Adrenal gland (tissue), 12 donors: ENCODE results near the gene MID1. TPM values are rescaled to one million over a fixed set of nuclear protein-coding genes. Genes with fewer than 3 reads are reported as not detected.

Experiments
- DNase-seq, 7 donors: peaks; one replicate each; pipeline ENCODE4 v3.0.0-alpha.2; 2019 to 2020
- H3K27ac ChIP-seq, 5 donors: fragments of 200-600 bp; sonication (generic) in 4 of 5; 1 replicate in 3 of 5; 2 replicates in 2 of 5; pipeline versions ENCODE4 v1.5.1 to v1.8.0; 2016 to 2020; ENCODE audit warnings: mild to moderate bottlenecking in 1 of 5
- H3K27me3 ChIP-seq: fragments of 200-600 bp; 2 replicates; pipeline ENCODE4 v1.8.0; 2021
- H3K36me3 ChIP-seq, 2 donors: fragments of 200-600 bp; replicated peaks in 1 of 2; 1 replicate in 1 of 2; 2 replicates in 1 of 2; pipeline versions ENCODE4 v1.5.1 to v1.8.0; 2018 to 2022
- H3K4me1 ChIP-seq, 2 donors: fragments of 200-600 bp; replicated peaks in 1 of 2; 1 replicate in 1 of 2; 2 replicates in 1 of 2; pipeline versions ENCODE4 v1.5.1 to v1.8.0; 2018 to 2021
- H3K4me3 ChIP-seq, 4 donors: fragments of 200-600 bp; sonication (generic) in 3 of 4; one replicate each; pipeline ENCODE4 v1.5.1; 2016 to 2018
- H3K9me3 ChIP-seq, 3 donors: fragments of 200-600 bp; sonication (generic) in 1 of 3; replicated peaks in 1 of 3; 1 replicate in 2 of 3; 2 replicates in 1 of 3; pipeline versions ENCODE4 v1.5.1 to v1.8.0; 2016 to 2021
- POLR2A ChIP-seq, 2 donors: fragments of 450-650 bp; IDR thresholded peaks; one replicate each; pipeline ENCODE4 v1.6.1; 2017; ENCODE audit warnings: antibody characterized with exemption in 2 of 2, mild to moderate bottlenecking in 2 of 2, moderate library complexity in 1 of 2
- WGBS, 4 donors: extraction: QIAGEN DNeasy Blood & Tissue Kit in 2 of 4; methylation state at CpG; one replicate each; pipeline versions ENCODE4 v1.1.5 to v1.1.7; 2013 to 2017; 5-methylcytosine and 5-hydroxymethylcytosine counted together
- intact Hi-C, 2 donors: fragments of 100-400 bp; cut with DNase I; formaldehyde crosslinking; loops; one replicate each; pipeline versions ENCODE4 v1.14.1 to v1.15.0; 2022 to 2023
- polyA plus RNA-seq, 3 donors: library from polyadenylated mRNA; stranded (reverse); fragments of 200-250 nt in 2 of 3; fragments of 350-450 nt in 1 of 3; fragmentation: Illumina TruSeq in 1 of 3; extraction: RNeasy Lipid Tissue Mini Kit (QIAGEN cat#74804) in 1 of 3; gene quantifications; one replicate each; pipeline ENCODE4 v1.2.3, GENCODE V29; 2013 to 2014
- total RNA-seq, 9 donors: library from RNA; depleted of rRNA in 4 of 9; stranded (reverse); fragments of >200 nt in 4 of 9; fragments of 120-200 nt in 1 of 9; fragmentation: NEBNext Ultra II Directional in 1 of 9; extraction: Animal tissue kit (Norgen Biotek cat#: 25700) in 1 of 9; gene quantifications; one replicate each; pipeline versions ENCODE4 v1.1.0 to v1.2.4, GENCODE V29; 2013 to 2023
- TF ChIP-seq, protein P1 (sequence below), 6 experiments: fragments of 450-650 bp in 4 of 6; fragments of 200-600 bp in 2 of 6; sonication (generic) in 1 of 6; IDR thresholded peaks; 1 replicate in 5 of 6; 2 replicates in 1 of 6; pipeline versions ENCODE4 v1.5.1 to v1.8.0; 2016 to 2021; ENCODE audit warnings: antibody characterized with exemption in 6 of 6, mild to moderate bottlenecking in 2 of 6, moderate library complexity in 1 of 6
- donor health status: healthy with polysubstance abuse.
- donor health status: Bipolar disorder and iron deficiency.
- donor health status: DM: yes; HTN: yes; CAD: no.
- donor health status: DM: no; HTN: no; CAD: no.
- donor health status: DM: no; HTN: no; CAD: no.
- donor health status: DM: yes; HTN: yes; CAD: no.

Gene MID1
- total and polyA plus RNA-seq, 12 donors, result 3.6 to 19.4 (median 7.7) TPM

DNA sequence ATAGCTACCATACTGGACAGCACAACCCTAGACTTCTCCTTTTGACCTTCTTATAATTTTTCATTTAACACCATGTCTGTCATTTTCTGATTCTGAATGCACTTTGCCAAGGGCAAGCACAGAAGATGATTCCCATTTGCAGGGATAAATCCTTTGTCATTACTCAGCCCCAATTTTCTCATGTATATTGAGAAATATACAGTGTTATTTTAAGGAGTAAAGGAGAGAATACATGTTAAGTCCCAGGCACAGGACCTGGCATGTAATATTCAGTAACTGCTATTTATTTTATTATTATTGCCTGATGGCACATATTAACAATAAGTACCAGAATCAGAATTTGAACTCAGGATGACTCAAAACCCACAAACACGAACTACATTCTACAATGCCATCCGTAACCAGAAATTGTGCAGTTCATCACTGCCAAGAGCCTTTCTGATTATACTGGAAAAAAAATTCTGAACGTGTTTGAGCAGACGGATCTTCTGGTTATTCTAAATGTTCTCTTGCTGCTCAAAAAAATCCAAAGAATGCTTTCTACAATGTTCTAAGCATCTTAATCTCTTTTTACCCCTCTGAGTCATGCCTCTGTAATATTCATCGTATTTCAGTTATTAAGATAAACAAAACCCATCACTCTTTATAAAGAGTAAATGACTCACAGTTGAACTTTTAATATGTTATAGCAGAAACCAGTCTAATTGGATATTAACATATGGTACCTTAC is 170.0 kb downstream of the MID1 start:
- Histone ChIP-seq H3K4me1 (no peaks in the 10 kb centered on the region), H3K36me3 (no peaks in the 10 kb centered on the region), H3K27me3 (no peaks in the 10 kb centered on the region), H3K9me3 (no peaks in the 10 kb centered on the region), H3K27ac (no peak overlapping the region), H3K4me3 (no peak overlapping the region)
- 58 to 71% (median 68%) methylated on average over 5 of the region's 5 CpGs for WGBS, 4 donors
- intact Hi-C loops, result no loop called here
- no peak for DNase-seq
- TF ChIP-seq POLR2A (IDR thresholded peaks at IDR 0.05), result no peak

DNA sequence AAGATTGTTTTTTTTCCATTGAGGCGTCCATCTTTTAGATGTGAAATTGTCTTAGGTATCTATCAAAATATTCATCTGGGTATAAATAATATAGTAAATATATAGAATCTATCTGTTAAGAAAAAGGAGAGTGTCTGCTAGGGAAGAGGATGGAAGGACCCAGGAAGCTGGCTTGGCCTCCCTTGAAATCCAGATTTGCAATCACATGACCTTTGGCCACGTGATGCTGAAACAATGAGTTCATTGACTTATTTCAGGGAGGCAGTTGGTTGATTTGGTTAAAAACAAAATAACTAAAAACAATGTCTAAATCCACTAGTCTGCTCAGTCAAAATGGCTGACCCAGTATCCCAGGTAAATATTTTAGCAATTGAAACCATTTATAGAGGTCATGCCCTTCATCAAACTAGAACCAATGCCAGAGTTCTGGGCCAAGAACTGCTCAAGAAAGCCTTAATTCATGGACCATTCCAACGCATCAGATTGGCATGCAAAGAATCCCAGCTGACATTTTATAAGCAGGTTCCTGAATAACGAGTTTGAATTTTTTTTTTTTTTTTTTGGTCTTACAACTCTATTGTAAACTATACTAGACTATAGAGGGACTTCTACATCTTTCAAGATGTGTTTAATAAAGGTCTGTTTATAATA is 172.7 kb downstream of the MID1 start:
- Histone ChIP-seq H3K27me3 (no peaks in the 10 kb centered on the region), H3K27ac (no peak overlapping the region), H3K4me3 (no peak overlapping the region), H3K36me3 (no peaks in the 10 kb centered on the region), H3K9me3 (no peaks in the 10 kb centered on the region), H3K4me1 (no peaks in the 10 kb centered on the region)
- DNase-seq, result no peak
- intact Hi-C loops, result no loop called here
- 61 to 80% (median 68%) methylated on average over 4 of the region's 4 CpGs for WGBS, 4 donors
- no peak for TF ChIP-seq POLR2A (IDR thresholded peaks at IDR 0.05)
- TF ChIP-seq, protein P1, sequence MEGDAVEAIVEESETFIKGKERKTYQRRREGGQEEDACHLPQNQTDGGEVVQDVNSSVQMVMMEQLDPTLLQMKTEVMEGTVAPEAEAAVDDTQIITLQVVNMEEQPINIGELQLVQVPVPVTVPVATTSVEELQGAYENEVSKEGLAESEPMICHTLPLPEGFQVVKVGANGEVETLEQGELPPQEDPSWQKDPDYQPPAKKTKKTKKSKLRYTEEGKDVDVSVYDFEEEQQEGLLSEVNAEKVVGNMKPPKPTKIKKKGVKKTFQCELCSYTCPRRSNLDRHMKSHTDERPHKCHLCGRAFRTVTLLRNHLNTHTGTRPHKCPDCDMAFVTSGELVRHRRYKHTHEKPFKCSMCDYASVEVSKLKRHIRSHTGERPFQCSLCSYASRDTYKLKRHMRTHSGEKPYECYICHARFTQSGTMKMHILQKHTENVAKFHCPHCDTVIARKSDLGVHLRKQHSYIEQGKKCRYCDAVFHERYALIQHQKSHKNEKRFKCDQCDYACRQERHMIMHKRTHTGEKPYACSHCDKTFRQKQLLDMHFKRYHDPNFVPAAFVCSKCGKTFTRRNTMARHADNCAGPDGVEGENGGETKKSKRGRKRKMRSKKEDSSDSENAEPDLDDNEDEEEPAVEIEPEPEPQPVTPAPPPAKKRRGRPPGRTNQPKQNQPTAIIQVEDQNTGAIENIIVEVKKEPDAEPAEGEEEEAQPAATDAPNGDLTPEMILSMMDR (IDR thresholded peaks at IDR 0.05), result no peak

DNA sequence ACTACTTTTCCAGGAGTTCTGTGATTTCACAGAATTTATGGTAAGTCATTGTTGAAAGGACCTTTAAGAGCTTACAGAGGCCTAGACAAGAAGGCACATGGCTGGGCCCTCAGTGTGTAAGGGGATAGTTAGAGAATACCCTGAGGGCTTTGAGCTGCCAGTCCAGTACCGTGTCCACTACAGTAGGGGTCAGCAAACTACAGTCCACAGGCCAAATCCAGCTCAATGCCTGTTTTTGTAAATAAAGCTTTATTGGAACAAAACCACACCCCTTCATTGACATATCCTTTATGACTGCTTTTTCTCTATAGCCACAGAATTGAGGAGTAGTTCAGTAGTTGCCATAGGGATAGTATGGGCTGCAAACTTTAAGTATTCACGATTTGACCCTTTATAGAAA is 176.2 kb downstream of the MID1 start:
- Histone ChIP-seq H3K27me3 (peaks cover 1% of the 10 kb centered on the region), H3K4me3 (no peak overlapping the region), H3K9me3 (no peaks in the 10 kb centered on the region), H3K36me3 (no peaks in the 10 kb centered on the region), H3K27ac (no peak overlapping the region), H3K4me1 (no peaks in the 10 kb centered on the region)
- TF ChIP-seq, protein P1 (IDR thresholded peaks at IDR 0.05), result no peak
- no peak for TF ChIP-seq POLR2A (IDR thresholded peaks at IDR 0.05)
- DNase-seq, result no peak
- intact Hi-C loops, result no loop called here
- 67 to 86% (median 75%) methylated on average over 2 of the region's 2 CpGs for WGBS, 4 donors

DNA sequence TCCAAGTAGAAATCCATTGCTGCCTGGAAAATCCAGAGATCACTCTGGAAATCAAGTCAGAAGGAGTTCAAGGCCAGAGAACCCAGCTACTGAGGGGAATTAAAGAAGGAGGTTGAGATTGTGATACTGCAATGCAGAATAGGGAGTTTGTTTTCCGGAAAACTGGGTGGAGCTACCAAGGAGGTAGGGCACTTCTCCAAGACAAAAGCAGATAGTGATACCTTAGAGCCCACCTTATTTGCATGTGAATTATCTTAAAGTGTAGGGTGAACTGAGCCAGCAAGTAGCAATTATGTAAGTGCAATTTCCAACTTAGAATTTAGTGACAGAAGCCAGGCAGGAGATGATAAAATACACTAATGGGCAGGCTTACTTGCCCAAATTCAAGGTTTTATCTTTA is 178.9 kb downstream of the MID1 start:
- no peak for TF ChIP-seq POLR2A (IDR thresholded peaks at IDR 0.05)
- TF ChIP-seq, protein P1 (IDR thresholded peaks at IDR 0.05), result no peak
- no peak for DNase-seq
- WGBS, 4 donors, result 39 to 60% (median 49%) methylated on average over 1 of the region's 1 CpG
- no peaks in the 10 kb centered on the region for H3K9me3 ChIP-seq
- H3K4me1 ChIP-seq, result no peaks in the 10 kb centered on the region
- peaks cover 8% of the 10 kb centered on the region for H3K27me3 ChIP-seq
- no peaks in the 10 kb centered on the region for H3K36me3 ChIP-seq
- H3K4me3 ChIP-seq, result no peak overlapping the region
- intact Hi-C loops, result no loop called here
- no peak overlapping the region for H3K27ac ChIP-seq
